Measurements from ENCODE around the gene NUFIP2.

DNA sequence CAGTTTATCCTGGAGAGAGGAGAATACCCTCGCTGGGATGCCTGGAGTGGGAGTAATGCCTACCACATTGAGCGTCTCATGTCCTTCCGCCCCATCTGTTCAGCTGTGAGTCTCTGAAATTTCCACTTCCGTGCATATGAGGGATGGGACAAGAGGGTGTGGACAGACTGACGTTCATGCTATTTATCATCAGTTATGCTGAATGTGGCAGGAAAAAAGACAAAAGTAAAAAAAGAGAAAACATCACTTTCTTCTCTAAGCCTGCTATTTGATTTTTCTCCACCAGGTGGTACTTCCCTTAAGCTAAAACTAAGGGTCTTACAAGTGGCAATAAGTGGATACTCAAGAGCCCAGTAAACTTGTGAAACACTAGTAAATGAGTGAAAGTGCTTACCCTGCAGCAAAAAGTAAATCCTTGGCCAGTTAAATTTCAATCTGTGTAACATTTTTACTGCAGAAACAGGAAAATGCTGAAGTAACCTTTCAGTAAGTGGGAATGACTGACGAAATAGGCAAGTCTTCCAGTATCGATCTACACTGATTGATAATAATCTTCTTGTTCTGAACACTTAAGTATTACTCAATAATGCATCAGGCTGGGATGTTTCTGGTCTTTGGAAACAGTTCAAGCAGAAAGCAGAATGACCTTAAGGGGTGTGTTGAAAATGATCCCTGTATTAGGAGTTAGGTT lies 41.7 kb downstream of the NUFIP2 start:
- TF ChIP-seq EZH2 (IDR thresholded peaks at IDR 0.05; ENCODE audit: insufficient read depth, poor library complexity, severe bottlenecking) = no peak
- TF ChIP-seq EZH2phosphoT487 (IDR thresholded peaks at IDR 0.05; ENCODE audit: insufficient read depth, low read depth) = no peak

Measured in GM23248 (cell line).